HepG2 (cell line): ENCODE measurements around the gene ISOC2. TPM values are rescaled to one million over a fixed set of nuclear protein-coding genes. Genes with fewer than 3 reads are reported as not detected.

Experiments
- AFF4 ChIP-seq: sonication (generic); formaldehyde crosslinking; IDR thresholded peaks from 2 replicates; pipeline ENCODE4 v1.4.0; 2020; ENCODE audit warnings: missing genetic modification reagents
- ARNTL ChIP-seq: sonication (generic); formaldehyde crosslinking; IDR thresholded peaks from 2 replicates; pipeline ENCODE4 v1.4.0; 2020; ENCODE audit warnings: mild to moderate bottlenecking, missing genetic modification reagents
- ATF7-NPFF ChIP-seq: sonication (generic); formaldehyde crosslinking; IDR thresholded peaks from 2 replicates; pipeline ENCODE4 v1.8.1; 2023; ENCODE audit warnings: mild to moderate bottlenecking, low read depth, missing genetic modification reagents, moderate library complexity
- CHCHD3 ChIP-seq: sonication (generic); formaldehyde crosslinking; IDR thresholded peaks from 2 replicates; pipeline ENCODE4 v1.8.0; 2022; ENCODE audit warnings: mild to moderate bottlenecking, missing genetic modification reagents, moderate library complexity
- DNMT1 ChIP-seq: sonication (generic); formaldehyde crosslinking; IDR thresholded peaks from 2 replicates; pipeline ENCODE4 v1.5.1; 2020; ENCODE audit warnings: mild to moderate bottlenecking, missing genetic modification reagents
- MXD4 ChIP-seq: IDR thresholded peaks from 2 replicates; pipeline ENCODE4 v1.6.1; 2016; ENCODE audit warnings: mild to moderate bottlenecking, missing biosample characterization, missing genetic modification reagents
- RXRA ChIP-seq: sonication (generic); formaldehyde crosslinking; IDR thresholded peaks from 2 replicates; pipeline ENCODE4 v1.5.1; 2020; ENCODE audit warnings: missing genetic modification reagents
- TOE1 ChIP-seq: sonication (generic); formaldehyde crosslinking; IDR thresholded peaks from 2 replicates; pipeline ENCODE4 v1.4.0; 2020; ENCODE audit warnings: mild to moderate bottlenecking, missing genetic modification reagents
- U2AF1 ChIP-seq: fragments of 200-400 bp; formaldehyde crosslinking; optimal IDR thresholded peaks from 2 replicates; pipeline ENCODE3; 2017; ENCODE audit warnings: mild to moderate bottlenecking, low read depth, low read length
- ZBTB39 ChIP-seq: sonication (generic); formaldehyde crosslinking; IDR thresholded peaks from 2 replicates; pipeline ENCODE4 v1.5.0; 2020; ENCODE audit warnings: missing genetic modification reagents
- ZNF205 ChIP-seq: IDR thresholded peaks from 2 replicates; pipeline ENCODE4 v1.6.1; 2018; ENCODE audit warnings: missing biosample characterization, missing genetic modification reagents
- ZNF281 ChIP-seq: sonication (generic); formaldehyde crosslinking; IDR thresholded peaks from 2 replicates; pipeline ENCODE4 v1.4.0; 2020; ENCODE audit warnings: missing genetic modification reagents, borderline replicate concordance
- ZNF30 ChIP-seq: sonication (generic); formaldehyde crosslinking; IDR thresholded peaks from 2 replicates; pipeline ENCODE4 v1.5.0; 2020; ENCODE audit warnings: mild to moderate bottlenecking, missing genetic modification reagents
- ZNF513 ChIP-seq: sonication (generic); formaldehyde crosslinking; conservative IDR thresholded peaks from 2 replicates; pipeline ENCODE4 v1.5.0; 2020; ENCODE audit warnings: missing genetic modification reagents
- ZNF556 ChIP-seq: sonication (generic); formaldehyde crosslinking; IDR thresholded peaks from 2 replicates; pipeline ENCODE4 v1.4.0; 2020; ENCODE audit warnings: mild to moderate bottlenecking, missing genetic modification reagents, borderline replicate concordance
- ZNF639 ChIP-seq: conservative IDR thresholded peaks from 2 replicates; pipeline ENCODE4 v1.6.1; 2018; ENCODE audit warnings: missing genetic modification reagents
- ZNF7 ChIP-seq: IDR thresholded peaks from 2 replicates; pipeline ENCODE4 v1.6.1; 2016; ENCODE audit warnings: missing biosample characterization, missing genetic modification reagents
- ZNF724P ChIP-seq: sonication (generic); formaldehyde crosslinking; IDR thresholded peaks from 2 replicates; pipeline ENCODE4 v1.8.0; 2022; ENCODE audit warnings: missing genetic modification reagents, borderline replicate concordance
- polyA plus RNA-seq, 8 experiments: library from polyadenylated mRNA; depleted of rRNA in 3 of 8; stranded (reverse) in 7 of 8; unstranded in 1 of 8; fragments of >200 nt; fragmentation: Illumina TruSeq in 4 of 8; extraction: Trizol in 4 of 8; gene quantifications; 2 replicates each; pipeline versions ENCODE4 v1.2.1 to v1.2.3, GENCODE V29; 2011 to 2016; ENCODE audit warnings: low read depth in 4 of 8, missing spikeins in 1 of 8, mixed read lengths in 1 of 8; ENCODE audit not compliant: insufficient read depth in 1 of 8
- total RNA-seq, 5 experiments: library from RNA; depleted of rRNA; stranded (reverse); fragments of >200 nt; fragmentation: Illumina TruSeq; extraction: Trizol; gene quantifications; 2 replicates each; pipeline ENCODE4 v1.2.3, GENCODE V29; 2016; ENCODE audit warnings: low read depth in 1 of 5

ISOC2 gene
- total and polyA plus RNA-seq, 2 of the 13 experiments (the other 11 are each of a cell fraction or from before 2014, with no cell fraction given) = 76.8 to 105 TPM

GRCh38 chr19:55459950-55460657 is 1.3 kb downstream of the ISOC2 start (continued):
- no peak for TF ChIP-seq ZNF7 (CRISPR knock-in tag)
- no peak for TF ChIP-seq ZNF513
- no peak for TF ChIP-seq ZBTB39 (CRISPR knock-in tag)
- no peak for TF ChIP-seq DNMT1 (CRISPR knock-in tag)
- no peak for TF ChIP-seq ARNTL (CRISPR knock-in tag)
- no peak for TF ChIP-seq ZNF281
- no peak for TF ChIP-seq U2AF1
- no peak for TF ChIP-seq CHCHD3 (CRISPR knock-in tag)
- 0 out of 2 replicates have a peak, but pooled peaks have one; percentile 26 for TF ChIP-seq MXD4
- TF ChIP-seq ZNF556 = no peak
- TF ChIP-seq ATF7-NPFF (CRISPR knock-in tag) = no peak
- no peak for TF ChIP-seq AFF4 (CRISPR knock-in tag)
- no peak for TF ChIP-seq ZNF639
- TF ChIP-seq ZNF30 (CRISPR knock-in tag) = no peak
- TF ChIP-seq RXRA (CRISPR knock-in tag) = no peak
- TF ChIP-seq TOE1 = 0 out of 2 replicates have a peak, but pooled peaks have one; percentile 38
- 0 out of 2 replicates have a peak, but pooled peaks have one; percentile 24 for TF ChIP-seq ZNF205 (CRISPR knock-in tag)
- no peak for TF ChIP-seq ZNF724P (CRISPR knock-in tag)
